Spleen (tissue), 7 donors: ENCODE results near the gene ADAM10.

ENCODE experiments used
- CTCF ChIP-seq, 11 experiments: fragments of 200-600 bp in 7 of 11; fragments of 450-650 bp in 4 of 11; sonication (generic) in 4 of 11; IDR thresholded peaks in 8 of 11; conservative IDR thresholded peaks in 3 of 11; 1 replicate in 7 of 11; 2 replicates in 4 of 11; pipeline versions ENCODE4 v1.4.0 to v1.8.0; 2016 to 2021; ENCODE audit warnings: antibody characterized with exemption in 11 of 11, inconsistent platforms in 4 of 11, mild to moderate bottlenecking in 1 of 11
- POLR2A ChIP-seq, 3 donors: fragments of 450-650 bp; IDR thresholded peaks; one replicate each; pipeline ENCODE4 v1.5.1; 2017; ENCODE audit warnings: antibody characterized with exemption in 3 of 3, mild to moderate bottlenecking in 1 of 3
- donor health status: DM: no; HTN: no; CAD: no; lungs with moderate emphysema.
- donor health status: DM: no; HTN: no; CAD: no.
- donor health status: DM: no; HTN: no; CAD: no.

DNA sequence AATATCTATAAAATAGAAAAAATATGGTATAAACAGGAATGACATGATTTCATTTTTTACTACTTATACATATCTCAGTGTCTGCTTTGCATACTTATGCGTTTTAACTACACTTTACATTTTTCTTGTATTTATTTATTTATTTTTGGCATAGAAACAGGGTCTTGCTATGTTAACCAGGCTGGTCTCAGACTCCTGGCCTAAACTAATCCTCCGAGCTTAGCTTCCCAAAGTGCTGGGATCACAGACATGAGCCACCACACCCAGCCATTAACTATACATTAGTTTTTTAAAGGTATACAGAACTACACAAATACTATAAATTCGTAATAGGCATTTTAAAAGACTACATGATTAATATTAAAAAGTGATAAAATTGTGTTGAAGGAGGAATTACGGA is 9.1 kb downstream of the ADAM10 start:
- TF ChIP-seq CTCF (IDR thresholded peaks at IDR 0.05 in 8 of 11, conservative IDR thresholded peaks at IDR 0.05 in 3 of 11), result no peak
- no peak for TF ChIP-seq POLR2A (IDR thresholded peaks at IDR 0.05)
